Mesothelial cell of epicardium (in vitro differentiated cells): ENCODE results near the gene ADIPOQ. TPM values are rescaled to one million over a fixed set of nuclear protein-coding genes. Genes with fewer than 3 reads are reported as not detected.
"Not testable (repeated sequence)": the region's sequence is repeated elsewhere in the genome, so short reads cannot be mapped to it uniquely, and the experiment has no call there.

Experiments
- DNase-seq, 2 experiments: peaks; one replicate each; pipeline ENCODE4 v3.0.0; 2021; ENCODE audit warnings: low spot score in 2 of 2; ENCODE audit not compliant: unreplicated experiment in 2 of 2
- H3K27ac Mint-ChIP-seq: 2 replicates; pipeline ENCODE4 v1.8.0; 2021; ENCODE audit warnings: mixed read lengths
- H3K27me3 Mint-ChIP-seq: 2 replicates; pipeline ENCODE4 v1.8.0; 2021; ENCODE audit warnings: low read depth, mixed read lengths
- H3K36me3 Mint-ChIP-seq: 2 replicates; pipeline ENCODE4 v1.8.0; 2021; ENCODE audit warnings: mixed read lengths
- H3K4me1 Mint-ChIP-seq: 2 replicates; pipeline ENCODE4 v1.8.0; 2021; ENCODE audit warnings: mixed read lengths
- H3K4me3 Mint-ChIP-seq: 2 replicates; pipeline ENCODE4 v1.8.0; 2021; ENCODE audit warnings: mild to moderate bottlenecking, moderate library complexity, mixed read lengths
- H3K9me3 Mint-ChIP-seq: 2 replicates; pipeline ENCODE4 v1.8.0; 2021; ENCODE audit warnings: mixed read lengths
- total RNA-seq: library from RNA; stranded (reverse); gene quantifications from 3 replicates; pipeline ENCODE4 v1.2.1, GENCODE V29; 2021
- TF ChIP-seq, protein P1 (sequence below): fragments of 200-600 bp; sonication (generic); IDR thresholded peaks from one replicate; pipeline ENCODE4 v1.5.0; 2021; ENCODE audit warnings: antibody characterized with exemption; ENCODE audit not compliant: unreplicated experiment

The ADIPOQ gene
- total RNA-seq, 1 donor from 2014 or later: not detected

DNA sequence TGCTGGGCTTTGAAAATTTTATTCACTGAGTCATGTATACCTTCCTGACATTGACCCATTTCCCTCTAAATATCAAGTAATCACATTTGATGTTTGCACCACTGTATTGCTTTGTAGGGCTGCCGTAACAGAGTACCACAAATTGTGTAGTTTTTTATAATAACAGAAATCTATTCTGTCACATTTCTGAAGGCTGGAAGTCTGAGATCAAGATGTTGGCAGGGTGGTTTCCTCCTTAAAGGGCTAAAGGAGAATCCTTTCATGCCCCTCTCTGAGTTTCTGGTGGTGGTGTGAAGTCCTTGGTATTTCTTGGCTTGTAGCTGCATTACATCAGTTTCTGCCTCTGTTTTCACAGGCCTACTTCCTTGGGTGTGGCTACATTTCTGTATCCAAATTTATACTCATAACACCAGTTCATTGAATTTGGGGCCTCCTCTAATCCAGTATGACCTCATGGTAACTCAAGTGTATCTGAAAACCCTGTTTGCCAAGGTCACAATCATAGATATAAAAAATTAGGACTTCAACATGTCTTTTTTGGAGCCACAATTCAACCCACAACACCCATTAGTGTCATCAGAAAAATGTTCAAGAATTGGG lies 58.7 kb downstream of the ADIPOQ start:
- no peaks in the 10 kb centered on the region for H3K27me3 Mint-ChIP-seq
- DNase-seq: no peak
- peaks cover 24% of the 10 kb centered on the region for H3K4me1 Mint-ChIP-seq
- H3K4me3 Mint-ChIP-seq: no peak overlapping the region
- TF ChIP-seq, protein P1, sequence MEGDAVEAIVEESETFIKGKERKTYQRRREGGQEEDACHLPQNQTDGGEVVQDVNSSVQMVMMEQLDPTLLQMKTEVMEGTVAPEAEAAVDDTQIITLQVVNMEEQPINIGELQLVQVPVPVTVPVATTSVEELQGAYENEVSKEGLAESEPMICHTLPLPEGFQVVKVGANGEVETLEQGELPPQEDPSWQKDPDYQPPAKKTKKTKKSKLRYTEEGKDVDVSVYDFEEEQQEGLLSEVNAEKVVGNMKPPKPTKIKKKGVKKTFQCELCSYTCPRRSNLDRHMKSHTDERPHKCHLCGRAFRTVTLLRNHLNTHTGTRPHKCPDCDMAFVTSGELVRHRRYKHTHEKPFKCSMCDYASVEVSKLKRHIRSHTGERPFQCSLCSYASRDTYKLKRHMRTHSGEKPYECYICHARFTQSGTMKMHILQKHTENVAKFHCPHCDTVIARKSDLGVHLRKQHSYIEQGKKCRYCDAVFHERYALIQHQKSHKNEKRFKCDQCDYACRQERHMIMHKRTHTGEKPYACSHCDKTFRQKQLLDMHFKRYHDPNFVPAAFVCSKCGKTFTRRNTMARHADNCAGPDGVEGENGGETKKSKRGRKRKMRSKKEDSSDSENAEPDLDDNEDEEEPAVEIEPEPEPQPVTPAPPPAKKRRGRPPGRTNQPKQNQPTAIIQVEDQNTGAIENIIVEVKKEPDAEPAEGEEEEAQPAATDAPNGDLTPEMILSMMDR: no peak
- H3K36me3 Mint-ChIP-seq: no peaks in the 10 kb centered on the region
- peaks cover 18% of the 10 kb centered on the region for H3K9me3 Mint-ChIP-seq
- no peak overlapping the region for H3K27ac Mint-ChIP-seq

DNA sequence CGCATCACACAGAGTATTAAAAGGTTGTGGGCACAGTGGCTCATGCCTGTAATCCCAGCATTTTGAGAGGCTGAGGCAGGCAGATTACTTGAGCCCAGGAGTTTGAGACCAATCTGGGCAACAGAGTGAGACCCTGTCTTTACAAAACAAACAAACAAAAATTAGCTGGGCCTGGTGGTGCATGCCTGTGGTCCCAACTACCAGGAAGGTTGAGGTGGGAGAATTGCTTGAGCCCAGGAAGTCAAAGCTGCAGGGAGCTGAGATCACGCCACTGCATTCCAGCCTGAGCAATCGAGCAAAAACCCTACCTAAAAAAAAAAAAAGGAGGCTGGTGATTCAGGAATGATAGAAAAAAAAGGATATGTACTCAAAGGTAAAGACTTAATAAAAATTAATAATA lies 59.6 kb downstream of the ADIPOQ start:
- DNase-seq: no peak
- Mint-ChIP-seq H3K27ac (no peak overlapping the region), H3K9me3 (peaks cover 20% of the 10 kb centered on the region), H3K4me1 (peaks cover 15% of the 10 kb centered on the region), H3K27me3 (no peaks in the 10 kb centered on the region), H3K36me3 (no peaks in the 10 kb centered on the region), H3K4me3 (no peak overlapping the region)
- TF ChIP-seq, protein P1: no peak

- no peak for DNase-seq
- H3K27me3 Mint-ChIP-seq: no peaks in the 10 kb centered on the region
- H3K36me3 Mint-ChIP-seq: no peaks in the 10 kb centered on the region
- TF ChIP-seq, protein P1: no peak
- H3K4me3 Mint-ChIP-seq: no peak overlapping the region
- H3K9me3 Mint-ChIP-seq: peaks cover 23% of the 10 kb centered on the region
- no peak overlapping the region for H3K27ac Mint-ChIP-seq
- peaks cover 9% of the 10 kb centered on the region for H3K4me1 Mint-ChIP-seq
Observed at GRCh38 chr3:186902713-186903112, 60.2 kb downstream of the ADIPOQ start.

DNA sequence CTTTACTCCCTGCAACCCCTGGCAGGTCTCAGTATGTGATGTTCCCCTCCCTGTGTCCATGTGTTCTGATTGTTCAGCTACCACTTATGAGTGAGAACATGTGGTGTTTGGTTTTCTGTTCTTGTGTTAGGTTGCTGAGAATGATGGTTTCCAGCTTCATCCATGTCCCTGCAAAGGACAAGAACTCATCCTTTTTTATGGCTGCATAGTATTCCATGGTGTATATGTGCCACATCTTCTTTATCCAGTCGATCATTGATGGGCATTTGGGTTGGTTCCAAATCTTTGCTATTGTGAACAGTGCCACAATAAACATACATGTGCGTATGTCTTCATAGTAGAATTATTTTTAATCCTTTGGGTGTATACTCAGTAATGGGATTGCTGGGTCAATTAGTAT lies 61.2 kb downstream of the ADIPOQ start:
- H3K9me3 Mint-ChIP-seq: peaks cover 23% of the 10 kb centered on the region
- H3K4me1 Mint-ChIP-seq, H3K4me3 Mint-ChIP-seq, DNase-seq, H3K27ac Mint-ChIP-seq, H3K36me3 Mint-ChIP-seq, H3K27me3 Mint-ChIP-seq: not testable (repeated sequence)

DNA sequence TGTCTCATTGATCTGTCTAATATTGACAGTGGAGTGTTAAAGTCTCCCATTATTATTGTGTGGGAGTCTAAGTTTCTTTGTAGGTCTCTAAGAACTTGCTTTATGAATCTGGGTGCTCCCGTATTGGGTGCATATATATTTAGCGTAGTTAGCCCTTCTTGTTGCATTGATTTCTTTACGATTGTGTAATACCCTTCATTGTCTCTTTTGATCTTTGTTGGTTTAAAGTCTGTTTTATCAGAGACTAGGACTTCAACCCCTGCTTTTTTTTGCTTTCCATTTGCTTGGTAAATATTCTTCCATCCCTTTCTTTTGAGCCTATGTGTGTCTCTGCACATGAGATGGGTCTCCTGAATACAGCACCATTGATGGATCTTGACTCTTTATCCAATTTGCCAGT lies 64.6 kb downstream of the ADIPOQ start:
- H3K9me3 Mint-ChIP-seq: peaks cover 23% of the 10 kb centered on the region
- H3K27me3 Mint-ChIP-seq, H3K36me3 Mint-ChIP-seq, H3K4me1 Mint-ChIP-seq, H3K27ac Mint-ChIP-seq, DNase-seq, H3K4me3 Mint-ChIP-seq: not testable (repeated sequence)

Other genes with a start within 250 kb of the ADIPOQ start
- gene AHSG, start 229.7 kb upstream of the ADIPOQ start, total RNA-seq: 0.14 TPM in 1 of 3 replicates, not detected in the others
- gene FETUB, start 202.3 kb upstream of the ADIPOQ start, total RNA-seq: not detected in 3 replicates
- not detected in 3 replicates for gene HRG, start 176.7 kb upstream of the ADIPOQ start, total RNA-seq
- gene KNG1, start 125.4 kb upstream of the ADIPOQ start, total RNA-seq: not detected in 3 replicates
- gene EIF4A2, start 59.1 kb upstream of the ADIPOQ start, total RNA-seq: 527 to 559 TPM (median 548 TPM) in 3 replicates
- 32.9 to 36.0 TPM (median 33.2 TPM) in 3 replicates for gene RFC4, start 36.2 kb upstream of the ADIPOQ start, total RNA-seq
- 38.7 to 50.3 TPM (median 45.8 TPM) in 3 replicates for gene ST6GAL1, start 87.8 kb downstream of the ADIPOQ start, total RNA-seq